Adipocyte (in vitro differentiated cells): Measurements from ENCODE around the gene MCEMP1.

ENCODE experiments used
- DNase-seq: peaks from one replicate; pipeline ENCODE4 v3.0.0-alpha.2; 2015; ENCODE audit warnings: low read depth
- H3K27me3 ChIP-seq: replicated peaks from 2 replicates; pipeline ENCODE4 v1.7.0; 2013; ENCODE audit warnings: mild to moderate bottlenecking, low read length, moderate library complexity; ENCODE audit not compliant: control insufficient read depth, insufficient read depth
- H3K36me3 ChIP-seq: 2 replicates; pipeline ENCODE4 v1.7.0; 2013; ENCODE audit warnings: low read length, mild to moderate bottlenecking, moderate library complexity; ENCODE audit not compliant: control insufficient read depth, insufficient read depth, severe bottlenecking
- H3K4me1 ChIP-seq: 2 replicates; pipeline ENCODE4 v1.7.0; 2013; ENCODE audit warnings: mild to moderate bottlenecking, low read length, moderate library complexity; ENCODE audit not compliant: control insufficient read depth, insufficient read depth
- H3K4me3 ChIP-seq: 2 replicates; pipeline ENCODE4 v1.7.0; 2013; ENCODE audit warnings: mild to moderate bottlenecking, low read length, moderate library complexity
- H3K9ac ChIP-seq: 2 replicates; pipeline ENCODE4 v1.7.0; 2013; ENCODE audit warnings: mild to moderate bottlenecking, low read length, moderate library complexity
- H3K9me3 ChIP-seq: 2 replicates; pipeline ENCODE4 v1.7.0; 2013; ENCODE audit warnings: mild to moderate bottlenecking, low read length, moderate library complexity; ENCODE audit not compliant: control insufficient read depth

Gene MCEMP1

DNA sequence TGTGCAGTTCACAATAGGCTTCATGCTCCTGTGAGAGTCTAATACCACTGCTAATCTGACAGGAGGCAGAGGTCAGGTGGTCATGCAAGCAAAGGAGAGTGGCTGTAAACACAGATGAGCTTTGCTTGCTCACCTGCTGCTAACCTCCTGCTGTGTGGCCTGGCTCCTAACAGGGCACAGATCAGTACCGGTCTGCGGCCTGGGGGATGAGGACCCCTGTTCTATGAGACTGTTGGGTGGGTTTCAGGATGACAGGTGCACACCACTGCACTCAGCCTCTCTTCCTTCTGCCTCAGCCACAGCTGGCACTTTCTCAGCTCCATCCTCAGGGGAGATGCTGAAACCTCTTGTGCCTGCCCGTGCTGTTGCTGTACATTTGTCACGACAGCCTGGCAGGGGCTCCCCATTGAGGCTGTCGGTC is 45.4 kb downstream of the MCEMP1 start:
- Histone ChIP-seq H3K4me1 (no peaks in the 10 kb centered on the region), H3K4me3 (no peak overlapping the region), H3K36me3 (no peaks in the 10 kb centered on the region), H3K27me3 (peaks cover 37% of the 10 kb centered on the region), H3K9ac (no peak overlapping the region), H3K9me3 (peaks cover 3% of the 10 kb centered on the region)
- DNase-seq = no peak

GRCh38 chr19:7725791-7726190 is 48.9 kb downstream of the MCEMP1 start:
- no peak for DNase-seq
- no peaks in the 10 kb centered on the region for H3K4me1 ChIP-seq

DNA sequence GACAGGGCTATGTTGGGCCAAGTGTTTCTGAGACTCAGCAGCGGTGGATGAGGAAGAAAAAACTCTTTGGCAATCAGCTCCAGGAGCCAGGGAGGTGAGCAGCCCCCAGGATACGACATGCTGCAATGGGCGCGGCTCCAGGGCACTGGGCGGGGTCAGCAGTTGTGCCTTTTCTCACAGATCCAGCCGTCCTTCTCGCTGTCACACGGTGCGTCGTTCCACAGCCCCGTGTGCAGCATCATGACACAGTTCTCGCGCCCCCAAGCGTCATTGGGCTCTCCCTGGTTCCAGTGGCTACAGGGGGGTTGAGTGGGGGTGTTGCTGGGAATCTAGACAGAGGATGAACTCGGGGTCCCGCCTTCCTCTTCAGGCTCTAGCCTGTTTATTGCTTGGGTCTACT is 52.3 kb downstream of the MCEMP1 start:
- Histone ChIP-seq H3K27me3 (peaks cover 64% of the 10 kb centered on the region), H3K4me1 (no peaks in the 10 kb centered on the region), H3K9me3 (no peaks in the 10 kb centered on the region), H3K9ac (no peak overlapping the region), H3K4me3 (no peak overlapping the region), H3K36me3 (no peaks in the 10 kb centered on the region)
- no peak for DNase-seq

More at GRCh38 chr19:7725791-7726190, 48.9 kb downstream of the MCEMP1 start:
- Histone ChIP-seq H3K9ac (no peak overlapping the region), H3K4me3 (no peak overlapping the region), H3K36me3 (no peaks in the 10 kb centered on the region), H3K9me3 (peaks cover 3% of the 10 kb centered on the region), H3K27me3 (peaks cover 49% of the 10 kb centered on the region)
